HG03108 (cell line): ENCODE data around the gene LRRFIP1.
"Not testable (repeated sequence)": the region's sequence is repeated elsewhere in the genome, so short reads cannot be mapped to it uniquely, and the experiment has no call there.

Experiments
- ATAC-seq: cut with Tn5 transposase; IDR thresholded peaks from one replicate; pipeline ENCODE4 v1.9.1; 2021; ENCODE audit warnings: moderate library complexity; ENCODE audit not compliant: unreplicated experiment

The LRRFIP1 gene

GRCh38 chr2:237765122-237765521, 137.7 kb downstream of the LRRFIP1 start:
- ATAC-seq = not testable (repeated sequence)

DNA sequence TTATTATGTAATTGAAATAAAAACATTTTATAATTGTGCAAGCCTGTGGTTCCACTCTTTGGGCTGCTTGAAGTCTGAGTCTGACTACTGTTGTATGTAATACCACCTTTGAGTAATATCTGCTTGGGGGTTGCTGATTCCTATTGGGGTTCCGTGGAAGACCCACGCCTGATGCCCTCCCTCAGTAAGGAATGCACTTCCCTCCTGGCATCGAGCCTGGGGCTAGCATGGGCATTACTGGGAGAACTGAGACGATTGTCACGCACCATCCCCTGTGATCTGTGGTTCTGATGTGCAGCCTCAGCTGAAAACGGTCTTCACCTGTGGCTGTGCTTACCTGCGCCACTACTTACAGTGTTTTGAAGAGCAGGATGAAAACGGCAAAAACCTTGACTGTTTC, 138.5 kb downstream of the LRRFIP1 start:
- no peak for ATAC-seq

- no peak for ATAC-seq
These were observed 139.0 kb downstream of the LRRFIP1 start for GRCh38 chr2:237766340-237766739.

DNA sequence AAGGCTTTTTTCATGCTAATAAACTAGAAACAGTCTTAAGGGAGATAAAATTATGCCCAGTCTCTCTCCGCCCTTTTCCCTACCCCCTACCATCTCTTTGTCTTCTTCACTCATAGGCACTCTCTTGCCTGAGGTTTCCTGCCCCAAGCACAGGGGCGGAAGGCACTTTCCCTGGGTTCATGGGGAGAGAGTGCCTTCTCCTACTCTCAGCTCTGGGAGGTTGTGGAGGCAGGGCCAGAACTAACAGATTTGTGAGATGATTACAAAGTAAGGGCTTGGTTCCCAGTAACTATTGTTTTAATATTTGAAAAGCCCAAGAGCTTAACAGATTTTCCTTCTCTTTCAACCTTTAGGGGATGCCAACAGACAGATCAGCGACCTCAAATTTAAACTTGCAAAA, 145.1 kb downstream of the LRRFIP1 start:
- ATAC-seq = no peak

DNA sequence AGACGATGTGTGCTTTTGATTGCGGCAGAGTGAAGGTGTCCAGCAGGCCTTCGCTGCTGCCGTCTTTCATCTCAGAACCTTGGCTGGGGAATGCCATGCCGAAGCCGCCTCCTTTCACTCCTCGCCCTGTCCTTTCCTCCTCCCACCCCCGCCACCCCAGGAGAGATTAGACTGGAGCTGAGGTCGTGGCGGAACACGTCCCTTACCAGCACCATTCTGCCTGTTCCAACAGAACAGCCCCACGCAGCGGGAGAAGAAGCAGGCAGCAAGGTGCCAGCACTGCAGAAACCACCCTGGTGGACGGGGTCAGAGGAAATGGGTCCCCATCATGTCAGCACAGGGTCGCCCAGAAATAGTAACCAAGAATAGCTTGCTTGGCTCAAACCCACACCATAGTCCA, 146.4 kb downstream of the LRRFIP1 start:
- ATAC-seq = no peak

GRCh38 chr2:237774811-237775553, 147.6 kb downstream of the LRRFIP1 start:
- peak; percentile 56 for ATAC-seq

- no peak for ATAC-seq
These were observed 152.1 kb downstream of the LRRFIP1 start for GRCh38 chr2:237779521-237779920.

- no peak for ATAC-seq
These were observed 154.8 kb downstream of the LRRFIP1 start for GRCh38 chr2:237782181-237782580.

GRCh38 chr2:237783678-237784077, 156.3 kb downstream of the LRRFIP1 start:
- not testable (repeated sequence) for ATAC-seq

DNA sequence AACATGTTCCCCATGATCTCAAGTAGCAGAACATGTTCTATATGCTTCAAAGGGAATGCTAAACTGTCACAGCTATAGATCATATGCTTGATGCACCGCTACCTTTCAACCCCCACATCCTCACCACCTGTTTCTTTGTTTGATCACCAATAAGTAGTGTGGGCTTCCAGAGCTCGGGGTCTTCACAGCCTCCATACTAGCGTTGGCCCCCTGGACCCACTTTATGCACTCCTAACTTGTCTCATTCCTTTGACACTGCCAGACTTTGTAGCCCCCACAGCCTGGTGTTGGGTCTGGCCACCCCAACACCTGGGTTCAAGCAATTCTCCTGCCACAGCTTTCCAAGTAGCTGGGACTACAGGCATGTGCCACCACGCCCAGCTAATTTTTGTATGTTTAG, 159.5 kb downstream of the LRRFIP1 start:
- ATAC-seq = no peak

DNA sequence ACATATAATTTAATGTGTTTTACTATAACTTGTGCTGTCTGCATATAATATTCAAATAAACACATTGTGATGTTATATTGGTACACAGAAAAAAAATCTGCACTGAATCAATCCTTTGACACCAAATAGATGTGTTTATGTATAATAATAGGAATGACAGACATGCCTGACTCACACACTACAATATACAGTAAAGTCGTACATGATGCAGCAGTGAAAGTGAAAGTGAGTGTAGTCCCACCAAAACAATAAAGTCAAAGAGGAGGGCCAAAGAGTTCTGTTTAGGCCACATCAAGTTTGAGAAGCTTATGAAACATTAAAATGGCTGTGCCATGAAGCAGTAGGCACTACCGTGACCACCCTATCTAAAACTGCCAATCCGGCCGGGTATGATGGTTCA, 163.0 kb downstream of the LRRFIP1 start:
- ATAC-seq = no peak

GRCh38 chr2:237791977-237792727, 164.8 kb downstream of the LRRFIP1 start:
- ATAC-seq = no peak

DNA sequence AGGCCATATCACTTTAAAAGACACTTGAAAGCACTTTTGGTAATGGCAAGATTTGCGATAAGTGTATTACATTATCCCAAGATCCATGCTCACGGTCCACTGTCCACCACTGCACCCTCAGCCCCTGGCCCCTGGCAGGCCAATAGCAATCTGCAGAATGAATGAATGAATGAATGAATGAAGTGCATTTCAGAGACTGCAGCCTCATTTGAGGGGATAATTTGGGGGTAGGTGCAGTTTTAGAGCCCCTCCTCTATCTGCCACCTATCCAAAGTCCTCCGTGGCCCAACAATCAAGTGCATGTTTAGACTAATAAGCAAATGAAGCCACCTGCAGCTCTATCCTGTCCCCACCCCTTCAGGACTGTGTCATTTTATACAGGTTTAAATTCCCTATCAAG, 169.9 kb downstream of the LRRFIP1 start:
- ATAC-seq = no peak

GRCh38 chr2:237798236-237799059, 171.1 kb downstream of the LRRFIP1 start, which contains the start of gene RBM44:
Gene RBM44, plus strand, starts transcription at chr2:237798779. Its CDS starts 14,831 bp downstream, at chr2:237813610.
- ATAC-seq = no peak

DNA sequence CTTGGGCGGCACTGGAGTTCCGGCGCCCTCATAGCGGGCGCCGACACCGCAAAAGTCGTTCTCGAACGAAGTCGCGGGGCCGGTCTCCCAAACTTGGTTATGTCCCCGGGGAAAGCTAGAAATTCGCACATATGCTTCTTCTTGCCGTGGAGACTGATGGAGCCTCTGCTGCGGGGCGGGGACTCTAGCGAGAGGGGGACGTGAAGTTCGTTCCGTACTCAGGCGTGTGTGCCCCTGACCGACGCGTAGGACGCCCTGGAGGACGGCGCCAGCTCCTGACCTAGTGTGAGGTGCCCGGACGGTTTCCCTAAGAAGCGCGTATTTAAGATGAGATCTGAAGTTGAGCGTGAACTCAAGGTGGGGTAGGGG, 171.7 kb downstream of the LRRFIP1 start:
- ATAC-seq = no peak

- ATAC-seq = no peak
These were observed 174.1 kb downstream of the LRRFIP1 start for GRCh38 chr2:237801466-237801865.

- no peak for ATAC-seq
These were observed 178.9 kb downstream of the LRRFIP1 start for GRCh38 chr2:237806334-237806733.

- ATAC-seq = no peak
These were observed 188.2 kb downstream of the LRRFIP1 start for GRCh38 chr2:237815637-237816036.

- no peak for ATAC-seq
These were observed 189.1 kb downstream of the LRRFIP1 start for GRCh38 chr2:237816531-237816930.

GRCh38 chr2:237818066-237818473, 190.7 kb downstream of the LRRFIP1 start:
- no peak for ATAC-seq

- ATAC-seq = no peak
These were observed 191.8 kb downstream of the LRRFIP1 start for GRCh38 chr2:237819231-237819630.
